ENCODE results near the gene EIF2B4. TPM values are rescaled to one million over a fixed set of nuclear protein-coding genes. Genes with fewer than 3 reads are reported as not detected.

The EIF2B4 gene
- total and polyA plus RNA-seq, 2 of the 13 experiments (the other 11 are each of a cell fraction or from before 2014, with no cell fraction given), result 91.5 to 96.4 TPM

DNA sequence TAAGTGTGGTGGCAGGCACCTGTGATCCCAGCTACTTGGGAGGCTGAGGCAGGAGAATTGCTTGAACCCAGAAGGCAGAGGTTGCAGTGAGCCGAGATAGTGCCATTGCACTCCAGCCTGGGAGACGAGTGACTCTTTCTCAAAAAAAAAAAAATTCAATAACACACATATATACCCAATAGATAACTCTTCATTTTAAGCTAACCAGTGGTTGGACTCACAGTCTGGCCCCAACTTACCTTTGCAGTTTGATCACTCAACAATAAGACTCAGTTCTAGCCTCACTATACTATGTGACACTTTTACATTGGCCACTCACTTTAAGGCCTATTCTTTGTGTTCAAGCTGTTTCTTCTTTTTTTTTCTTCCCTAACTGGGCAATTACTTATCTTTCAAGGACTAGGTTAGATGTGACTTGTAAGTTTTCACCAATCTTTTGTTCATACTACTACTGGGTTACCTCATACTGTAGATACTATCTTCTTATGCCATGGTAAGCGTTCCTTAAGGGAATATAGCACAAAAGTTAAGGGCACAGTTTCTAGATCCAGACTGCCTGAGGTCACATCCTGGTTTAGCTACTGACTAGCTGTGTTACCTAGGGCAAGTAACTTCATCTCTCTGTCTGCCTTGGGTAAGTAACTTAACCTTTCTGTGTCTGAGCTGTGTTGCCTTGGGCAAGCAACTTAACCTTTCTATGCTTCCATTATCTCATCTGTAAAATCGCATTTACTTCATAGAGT is 7.3 kb downstream of the EIF2B4 start (continued):
- TF ChIP-seq ZNF251 (CRISPR knock-in tag; IDR thresholded peaks at IDR 0.05) (no peak), AGO2 (optimal IDR thresholded peaks at IDR 0.05; ENCODE audit: low read depth, low read length) (peak; percentile 86), ZFY (CRISPR knock-in tag; IDR thresholded peaks at IDR 0.05) (0 out of 2 replicates have a peak, but pooled peaks have one; percentile 19), POLR2A (IDR thresholded peaks at IDR 0.05; ENCODE audit: insufficient read depth in 1 of 2, low read depth in 2 of 2, low read length in 2 of 2) (0 out of 4 replicates have a peak, but pooled peaks of 1 of the 2 experiments have one; percentile 16), POLR2G (IDR thresholded peaks at IDR 0.05; ENCODE audit: low read depth, low read length) (peak; percentile 40; the same call in 1 of the 2 replicates), RBFOX2 (IDR thresholded peaks at IDR 0.05; ENCODE audit: low read depth, low read length) (peak; percentile 62), POLR2AphosphoS5 (IDR thresholded peaks at IDR 0.05; ENCODE audit: low read depth, low read length) (peak; percentile 63; the same call in 1 of the 2 replicates), IRF2 (CRISPR knock-in tag; IDR thresholded peaks at IDR 0.05) (0 out of 2 replicates have a peak, but pooled peaks have one; percentile 26), SSRP1 (CRISPR knock-in tag; IDR thresholded peaks at IDR 0.05) (peak; percentile 80), PAF1 (CRISPR knock-in tag; IDR thresholded peaks at IDR 0.05) (peak; percentile 83), DNMT3B (CRISPR knock-in tag; conservative IDR thresholded peaks at IDR 0.05) (no peak), ISX (CRISPR knock-in tag; conservative IDR thresholded peaks at IDR 0.05) (0 out of 2 replicates have a peak, but pooled peaks have one; percentile 29), NFIC (IDR thresholded peaks at IDR 0.05; ENCODE audit: low read length) (0 out of 2 replicates have a peak, but pooled peaks have one; percentile 1), TP53 (CRISPR knock-in tag; conservative IDR thresholded peaks at IDR 0.05) (no peak), POLR2AphosphoS2 (IDR thresholded peaks at IDR 0.05; ENCODE audit: low read depth, low read length) (0 out of 2 replicates have a peak, but pooled peaks have one; percentile 41), ZC3H13 (CRISPR knock-in tag; IDR thresholded peaks at IDR 0.05) (peak; percentile 60; the same call in 1 of the 2 replicates), KLF12 (CRISPR knock-in tag; IDR thresholded peaks at IDR 0.05; ENCODE audit: borderline replicate concordance) (no peak), SRSF4 (IDR thresholded peaks at IDR 0.05; ENCODE audit: low read depth, low read length, poor library complexity, severe bottlenecking) (peak; percentile 41), ZNF574 (CRISPR knock-in tag; IDR thresholded peaks at IDR 0.05) (no peak), PRDM15 (CRISPR knock-in tag; IDR thresholded peaks at IDR 0.05) (no peak), TSC22D2 (CRISPR knock-in tag; IDR thresholded peaks at IDR 0.05; ENCODE audit: borderline replicate concordance) (no peak), ZNF292 (CRISPR knock-in tag; IDR thresholded peaks at IDR 0.05; ENCODE audit: borderline replicate concordance, low read depth) (no peak)
- TF ChIP-seq, protein P1, sequence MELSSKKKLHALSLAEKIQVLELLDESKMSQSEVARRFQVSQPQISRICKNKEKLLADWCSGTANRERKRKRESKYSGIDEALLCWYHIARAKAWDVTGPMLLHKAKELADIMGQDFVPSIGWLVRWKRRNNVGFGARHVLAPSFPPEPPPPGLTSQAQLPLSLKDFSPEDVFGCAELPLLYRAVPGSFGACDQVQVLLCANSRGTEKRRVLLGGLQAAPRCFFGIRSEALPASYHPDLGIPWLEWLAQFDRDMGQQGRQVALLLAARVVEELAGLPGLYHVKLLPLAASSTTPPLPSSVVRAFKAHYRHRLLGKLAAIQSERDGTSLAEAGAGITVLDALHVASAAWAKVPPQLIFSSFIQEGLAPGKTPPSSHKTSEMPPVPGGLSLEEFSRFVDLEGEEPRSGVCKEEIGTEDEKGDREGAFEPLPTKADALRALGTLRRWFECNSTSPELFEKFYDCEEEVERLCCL (CRISPR knock-in tag; IDR thresholded peaks at IDR 0.05; ENCODE audit: borderline replicate concordance), result no peak
